ENCODE data around the gene OTULIN.

The OTULIN gene

DNA sequence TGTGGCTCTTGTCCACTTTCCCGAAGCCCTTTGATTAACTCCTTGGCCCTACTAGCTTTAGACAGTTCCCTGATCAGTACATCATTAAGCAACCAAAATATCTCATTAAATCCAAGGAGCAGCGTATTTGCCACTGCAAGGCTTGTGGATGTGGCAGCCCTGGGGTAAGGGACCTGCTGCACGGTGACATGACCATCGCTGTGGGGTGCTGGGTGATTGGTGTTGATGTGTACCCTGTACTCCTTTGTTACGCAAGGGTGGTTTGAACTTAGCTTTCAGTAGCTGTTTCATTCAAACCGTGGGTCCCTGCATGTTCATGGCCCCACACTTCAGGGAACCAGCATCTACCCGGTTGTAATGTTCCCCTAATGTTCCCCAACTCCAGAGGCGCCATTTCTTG lies 41.0 kb downstream of the OTULIN start:
- DNase-seq (ENCODE audit: low read depth in 1 of 2, low spot score in 1 of 2) = no peak
- in situ Hi-C loops (cut with HindIII; ENCODE audit: low pct_unique_long_range_greater_than_20kb, low sequenced_read_pairs) = no loop called here
- no peak for TF ChIP-seq JUND (IDR thresholded peaks at IDR 0.05; ENCODE audit: low read depth)

DNA sequence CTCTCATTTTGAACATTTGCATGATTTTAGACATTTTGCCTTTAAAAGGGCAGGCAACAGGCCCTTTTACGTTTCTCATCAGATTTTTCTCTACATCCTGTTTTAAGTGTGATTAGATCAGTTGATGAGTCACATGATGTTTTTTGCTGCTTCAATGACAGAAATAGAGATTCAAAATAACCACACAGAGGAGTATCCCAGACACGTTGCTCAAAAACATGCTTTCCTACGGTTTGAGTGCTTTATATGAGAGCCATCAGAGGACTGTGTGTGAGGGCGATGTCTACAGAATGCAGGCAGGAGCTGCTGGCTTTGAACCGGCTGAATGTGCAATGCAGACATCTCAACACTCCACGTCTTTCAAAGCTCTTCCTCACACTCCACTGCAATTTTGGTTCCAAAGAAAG lies 42.1 kb downstream of the OTULIN start:
- in situ Hi-C loops (cut with HindIII; ENCODE audit: low pct_unique_long_range_greater_than_20kb, low sequenced_read_pairs) = no loop called here
- no peak for DNase-seq (ENCODE audit: low read depth in 1 of 2, low spot score in 1 of 2)
- no peak for TF ChIP-seq JUND (IDR thresholded peaks at IDR 0.05; ENCODE audit: low read depth)

- no peak for TF ChIP-seq JUND (IDR thresholded peaks at IDR 0.05; ENCODE audit: low read depth)
- in situ Hi-C loops (cut with HindIII; ENCODE audit: low pct_unique_long_range_greater_than_20kb, low sequenced_read_pairs) = no loop called here
- DNase-seq (ENCODE audit: low read depth in 1 of 2, low spot score in 1 of 2) = no peak
Observed at GRCh38 chr5:14707811-14708390, 43.4 kb downstream of the OTULIN start.

DNA sequence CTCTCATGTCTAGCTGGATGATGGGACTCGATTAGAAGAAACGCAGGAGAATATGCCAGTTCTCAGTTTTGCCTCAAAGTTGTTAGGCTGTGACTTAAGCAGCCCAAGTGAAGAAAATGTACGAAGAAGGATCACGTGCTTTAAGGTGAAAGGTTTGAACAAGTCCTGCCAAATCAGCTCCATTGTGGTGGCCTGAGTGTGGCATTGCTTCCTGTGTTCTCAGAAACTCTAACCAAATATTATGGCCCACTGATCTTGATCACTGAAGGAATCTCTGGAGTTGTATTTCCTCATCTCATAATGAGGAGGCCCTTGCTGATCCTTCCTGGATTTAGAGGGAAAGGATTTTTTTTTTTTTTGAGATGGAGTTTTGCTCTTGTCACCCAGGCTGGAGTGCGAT lies 44.0 kb downstream of the OTULIN start:
- no peak for TF ChIP-seq JUND (IDR thresholded peaks at IDR 0.05; ENCODE audit: low read depth)
- in situ Hi-C loops (cut with HindIII; ENCODE audit: low pct_unique_long_range_greater_than_20kb, low sequenced_read_pairs) = no loop called here
- no peak for DNase-seq (ENCODE audit: low read depth in 1 of 2, low spot score in 1 of 2)

- in situ Hi-C loops (cut with HindIII; ENCODE audit: low pct_unique_long_range_greater_than_20kb, low sequenced_read_pairs) = no loop called here
- no peak for DNase-seq (ENCODE audit: low read depth in 1 of 2, low spot score in 1 of 2)
- no peak for TF ChIP-seq JUND (IDR thresholded peaks at IDR 0.05; ENCODE audit: low read depth)
Observed at GRCh38 chr5:14710313-14710994, 45.9 kb downstream of the OTULIN start.

DNA sequence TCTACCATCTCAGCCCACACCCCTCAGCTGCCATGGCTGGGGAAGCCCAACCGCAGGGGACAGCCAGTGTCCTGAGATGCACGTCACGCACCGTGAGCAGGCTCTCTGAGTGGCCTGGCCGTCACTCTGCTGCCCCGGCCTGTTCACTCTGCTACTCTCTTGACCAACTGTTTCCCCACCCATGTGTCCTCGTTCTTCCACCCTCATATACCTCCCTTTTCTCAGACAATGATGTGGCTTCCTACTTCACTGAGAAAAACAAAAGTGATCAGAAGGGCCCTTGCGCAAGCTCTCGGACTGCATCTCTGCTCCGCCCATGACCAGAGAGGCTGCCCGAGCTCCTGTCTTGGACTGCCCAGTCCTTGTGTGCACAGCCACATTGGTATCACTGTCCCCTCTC lies 47.6 kb downstream of the OTULIN start:
- in situ Hi-C loops (cut with HindIII; ENCODE audit: low pct_unique_long_range_greater_than_20kb, low sequenced_read_pairs) = no loop called here

GRCh38 chr5:14712666-14713065 lies 48.1 kb downstream of the OTULIN start:
- in situ Hi-C loops (cut with HindIII; ENCODE audit: low pct_unique_long_range_greater_than_20kb, low sequenced_read_pairs) = no loop called here
- TF ChIP-seq JUND (IDR thresholded peaks at IDR 0.05; ENCODE audit: low read depth) = no peak
- DNase-seq (ENCODE audit: low read depth in 1 of 2, low spot score in 1 of 2) = no peak

More for the DNA sequence above, 47.6 kb downstream of the OTULIN start:
- TF ChIP-seq JUND (IDR thresholded peaks at IDR 0.05; ENCODE audit: low read depth) = no peak
- DNase-seq (ENCODE audit: low read depth in 1 of 2, low spot score in 1 of 2) = no peak

DNA sequence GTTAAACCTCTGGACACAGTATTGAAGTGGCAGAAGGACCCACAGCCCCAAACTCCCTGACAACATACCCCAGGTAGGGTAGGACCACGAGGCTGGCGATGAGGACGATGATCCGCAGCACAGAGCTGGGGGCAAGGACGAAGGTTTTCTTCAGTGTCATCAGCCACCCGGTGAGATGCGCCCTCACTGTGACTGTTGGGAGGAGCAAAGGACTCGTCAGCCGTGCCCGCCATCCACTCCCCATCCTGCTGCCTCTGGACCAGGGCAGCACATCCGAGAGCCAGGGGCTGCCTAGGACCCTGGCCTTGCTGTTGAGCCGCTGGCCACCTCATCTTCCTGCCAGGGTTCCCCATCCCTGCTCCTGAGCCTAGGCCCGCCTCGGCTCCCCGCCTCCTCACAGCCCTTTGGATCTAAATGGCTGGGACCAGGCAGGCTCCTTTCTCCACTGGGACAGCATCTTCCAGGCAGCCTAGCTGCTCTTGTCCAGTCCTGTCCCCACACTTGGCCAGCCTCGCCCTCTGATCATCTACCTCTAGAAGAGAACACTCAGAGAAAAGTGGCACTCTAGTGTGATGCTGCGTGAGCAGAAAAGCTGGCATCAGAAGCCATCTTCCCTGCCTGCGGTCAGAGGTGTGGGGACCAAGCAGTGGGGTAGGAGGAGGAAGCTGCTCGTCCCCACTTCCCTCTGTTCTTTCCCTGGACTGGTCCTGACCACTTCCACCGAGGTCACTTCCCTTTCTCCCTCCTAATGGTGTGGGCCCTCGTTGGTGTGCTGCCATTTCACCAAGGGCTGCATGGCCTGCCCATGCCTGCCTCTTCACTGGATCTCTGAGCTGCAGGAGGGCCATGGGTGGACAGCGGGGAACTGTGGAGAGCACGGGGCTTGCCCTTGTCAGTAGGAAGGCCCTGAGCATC lies 49.2 kb downstream of the OTULIN start:
- in situ Hi-C loops (cut with HindIII; ENCODE audit: low pct_unique_long_range_greater_than_20kb, low sequenced_read_pairs) = no loop called here
- TF ChIP-seq JUND (IDR thresholded peaks at IDR 0.05; ENCODE audit: low read depth) = no peak
- DNase-seq (ENCODE audit: low read depth in 1 of 2, low spot score in 1 of 2) = no peak

- TF ChIP-seq JUND (IDR thresholded peaks at IDR 0.05; ENCODE audit: low read depth) = no peak
- in situ Hi-C loops (cut with HindIII; ENCODE audit: low pct_unique_long_range_greater_than_20kb, low sequenced_read_pairs) = no loop called here
- no peak for DNase-seq (ENCODE audit: low read depth in 1 of 2, low spot score in 1 of 2)
Observed at GRCh38 chr5:14714706-14715105, 50.2 kb downstream of the OTULIN start.

GRCh38 chr5:14715481-14715880 lies 51.0 kb downstream of the OTULIN start:
- no peak for TF ChIP-seq JUND (IDR thresholded peaks at IDR 0.05; ENCODE audit: low read depth)
- no peak for DNase-seq (ENCODE audit: low read depth in 1 of 2, low spot score in 1 of 2)
- in situ Hi-C loops (cut with HindIII; ENCODE audit: low pct_unique_long_range_greater_than_20kb, low sequenced_read_pairs) = no loop called here

GRCh38 chr5:14716755-14717752 lies 52.5 kb downstream of the OTULIN start:
- no peak for TF ChIP-seq JUND (IDR thresholded peaks at IDR 0.05; ENCODE audit: low read depth)
- no peak for DNase-seq (ENCODE audit: low read depth in 1 of 2, low spot score in 1 of 2)
- in situ Hi-C loops (cut with HindIII; ENCODE audit: low pct_unique_long_range_greater_than_20kb, low sequenced_read_pairs) = no loop called here

DNA sequence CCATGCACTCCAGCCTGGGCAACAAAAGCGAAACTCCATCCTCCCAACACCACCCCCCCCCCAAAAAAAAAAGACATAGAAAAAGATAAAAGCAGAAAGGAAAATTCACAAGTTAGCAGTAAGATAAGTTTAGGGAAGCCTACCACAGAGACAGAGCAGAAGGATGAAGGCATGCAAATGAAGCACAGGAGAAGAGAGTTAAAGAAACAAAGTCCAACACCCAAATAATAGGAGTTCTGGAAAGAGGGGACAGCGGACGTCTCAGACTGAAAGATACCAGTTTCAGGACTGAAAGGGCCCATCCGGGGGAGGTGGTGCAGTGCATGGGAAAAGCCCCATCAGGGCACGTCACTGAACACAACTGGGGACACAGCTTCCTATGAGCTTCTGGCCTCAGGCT lies 54.3 kb downstream of the OTULIN start:
- TF ChIP-seq JUND (IDR thresholded peaks at IDR 0.05; ENCODE audit: low read depth) = no peak
- no peak for DNase-seq (ENCODE audit: low read depth in 1 of 2, low spot score in 1 of 2)
- in situ Hi-C loops (cut with HindIII; ENCODE audit: low pct_unique_long_range_greater_than_20kb, low sequenced_read_pairs) = no loop called here
